HG03354 (cell line): ENCODE results near the gene RAPGEF1.

Experiments used
- ATAC-seq: cut with Tn5 transposase; IDR thresholded peaks from one replicate; pipeline ENCODE4 v1.9.1; 2021; ENCODE audit warnings: mild to moderate bottlenecking; ENCODE audit not compliant: unreplicated experiment, poor library complexity, severe bottlenecking

RAPGEF1 gene, protein sequence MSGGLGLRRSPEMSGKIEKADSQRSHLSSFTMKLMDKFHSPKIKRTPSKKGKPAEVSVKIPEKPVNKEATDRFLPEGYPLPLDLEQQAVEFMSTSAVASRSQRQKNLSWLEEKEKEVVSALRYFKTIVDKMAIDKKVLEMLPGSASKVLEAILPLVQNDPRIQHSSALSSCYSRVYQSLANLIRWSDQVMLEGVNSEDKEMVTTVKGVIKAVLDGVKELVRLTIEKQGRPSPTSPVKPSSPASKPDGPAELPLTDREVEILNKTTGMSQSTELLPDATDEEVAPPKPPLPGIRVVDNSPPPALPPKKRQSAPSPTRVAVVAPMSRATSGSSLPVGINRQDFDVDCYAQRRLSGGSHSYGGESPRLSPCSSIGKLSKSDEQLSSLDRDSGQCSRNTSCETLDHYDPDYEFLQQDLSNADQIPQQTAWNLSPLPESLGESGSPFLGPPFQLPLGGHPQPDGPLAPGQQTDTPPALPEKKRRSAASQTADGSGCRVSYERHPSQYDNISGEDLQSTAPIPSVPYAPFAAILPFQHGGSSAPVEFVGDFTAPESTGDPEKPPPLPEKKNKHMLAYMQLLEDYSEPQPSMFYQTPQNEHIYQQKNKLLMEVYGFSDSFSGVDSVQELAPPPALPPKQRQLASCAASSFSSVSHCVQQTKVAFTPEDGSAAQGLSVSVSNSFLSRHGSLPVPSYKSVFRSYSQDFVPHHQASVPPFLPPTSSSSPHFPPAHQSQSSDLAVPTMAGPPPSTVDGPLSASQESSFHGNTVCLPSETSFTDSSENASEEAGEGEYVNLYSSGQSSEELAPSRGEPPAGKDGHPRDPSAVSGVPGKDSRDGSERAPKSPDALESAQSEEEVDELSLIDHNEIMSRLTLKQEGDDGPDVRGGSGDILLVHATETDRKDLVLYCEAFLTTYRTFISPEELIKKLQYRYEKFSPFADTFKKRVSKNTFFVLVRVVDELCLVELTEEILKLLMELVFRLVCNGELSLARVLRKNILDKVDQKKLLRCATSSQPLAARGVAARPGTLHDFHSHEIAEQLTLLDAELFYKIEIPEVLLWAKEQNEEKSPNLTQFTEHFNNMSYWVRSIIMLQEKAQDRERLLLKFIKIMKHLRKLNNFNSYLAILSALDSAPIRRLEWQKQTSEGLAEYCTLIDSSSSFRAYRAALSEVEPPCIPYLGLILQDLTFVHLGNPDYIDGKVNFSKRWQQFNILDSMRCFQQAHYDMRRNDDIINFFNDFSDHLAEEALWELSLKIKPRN (N-terminal part only)

GRCh38 chr9:131739959-131740648 lies at the start of gene RAPGEF1:
Gene RAPGEF1, minus strand, starts transcription at chr9:131740076. Its CDS starts 246 bp downstream, at chr9:131739830.
- ATAC-seq = peak; percentile 57

DNA sequence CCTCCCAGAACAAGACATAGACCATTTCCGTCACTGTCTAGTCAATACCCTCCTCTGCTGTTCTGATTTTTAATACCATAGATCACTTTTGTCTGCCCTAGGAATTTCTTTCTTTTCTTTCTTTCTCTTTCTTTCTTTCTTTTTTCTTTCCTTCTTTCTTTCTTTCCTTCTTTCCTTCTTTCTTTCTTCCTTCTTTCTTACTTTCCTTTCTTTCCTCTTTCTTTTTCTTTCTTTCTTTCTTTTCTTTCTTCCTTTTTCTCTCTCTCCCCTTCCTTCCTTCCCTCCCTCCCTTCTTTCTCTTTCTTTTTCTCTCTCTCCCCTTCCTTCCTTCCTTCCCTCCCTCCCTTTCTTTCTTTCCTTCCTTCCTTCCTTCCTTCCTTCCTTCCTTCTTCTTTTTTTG lies 49.0 kb upstream of the RAPGEF1 start:
- no peak for ATAC-seq

DNA sequence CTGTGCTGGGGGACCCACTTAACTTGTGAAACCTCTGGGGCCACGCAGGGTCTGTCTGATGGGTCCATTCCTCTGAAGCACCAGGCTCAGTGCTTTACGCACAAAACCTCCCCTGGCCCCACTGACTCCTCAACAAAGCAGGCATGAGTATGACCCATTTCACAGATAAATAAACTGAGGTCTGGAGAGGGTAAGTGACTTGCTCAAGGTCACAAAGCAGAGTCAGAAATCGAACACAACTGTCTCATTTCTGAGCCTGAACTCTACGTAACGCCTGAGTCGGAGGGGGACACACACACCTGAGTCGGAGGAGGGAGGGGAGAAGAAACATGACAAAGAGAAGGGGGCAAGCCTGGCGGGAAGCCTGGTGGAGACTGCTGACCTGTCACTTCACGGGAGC lies 48.0 kb upstream of the RAPGEF1 start:
- ATAC-seq = no peak

DNA sequence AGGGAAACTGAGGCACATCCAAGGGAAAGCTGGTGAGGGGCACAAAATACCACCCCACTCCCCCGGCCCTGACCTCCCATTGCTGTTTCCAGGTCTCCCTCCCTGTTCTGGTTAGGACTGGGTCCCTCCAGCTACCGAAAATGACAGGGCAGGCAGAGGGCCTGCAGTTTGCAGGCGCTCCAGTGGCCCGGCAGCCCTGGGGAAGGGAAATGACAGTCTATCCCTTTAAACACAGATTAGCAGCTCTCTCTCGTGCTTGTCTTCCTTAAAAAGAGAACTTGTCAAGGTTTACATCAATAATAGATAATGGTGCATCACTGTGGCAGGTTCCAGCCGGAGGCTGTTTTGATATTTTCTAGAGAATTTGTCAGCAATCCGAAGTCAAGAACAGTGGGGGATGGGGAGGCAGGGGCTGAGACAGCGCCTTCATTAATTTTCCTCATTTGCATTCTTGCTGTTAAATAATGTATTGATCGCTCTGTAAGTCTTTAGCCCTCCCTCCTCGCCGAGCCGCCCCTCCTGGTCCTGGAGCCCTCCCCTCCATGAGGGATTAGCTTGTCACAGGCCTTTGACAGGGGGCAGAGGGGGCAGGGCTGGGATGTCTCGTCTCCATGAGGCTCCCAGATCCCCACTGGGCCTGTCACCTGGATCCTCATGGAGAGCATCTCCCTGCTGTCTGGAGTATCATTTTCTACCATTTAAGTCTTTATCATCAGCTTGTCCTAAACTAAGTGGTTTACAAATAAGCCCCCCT lies 45.0 kb upstream of the RAPGEF1 start:
- no peak for ATAC-seq

DNA sequence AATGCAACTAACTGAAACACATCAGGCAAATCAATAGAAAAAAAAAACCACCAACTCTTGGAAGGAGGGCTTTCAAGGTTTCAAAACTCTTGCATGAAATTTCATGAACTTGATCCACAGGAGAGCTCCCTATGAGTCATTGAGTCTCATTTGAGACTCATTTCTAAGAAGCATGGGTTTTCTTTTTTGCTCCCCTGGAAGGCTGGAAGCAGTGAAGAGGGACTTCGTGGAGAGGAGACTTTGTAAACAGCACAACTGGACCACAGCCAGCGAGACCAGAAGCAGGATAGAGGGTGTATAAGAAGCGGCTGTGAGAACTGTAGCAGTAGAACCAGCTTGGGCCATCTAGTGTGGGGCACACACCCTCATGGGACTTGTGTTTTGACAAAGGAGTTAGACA lies 41.2 kb upstream of the RAPGEF1 start:
- ATAC-seq = no peak

DNA sequence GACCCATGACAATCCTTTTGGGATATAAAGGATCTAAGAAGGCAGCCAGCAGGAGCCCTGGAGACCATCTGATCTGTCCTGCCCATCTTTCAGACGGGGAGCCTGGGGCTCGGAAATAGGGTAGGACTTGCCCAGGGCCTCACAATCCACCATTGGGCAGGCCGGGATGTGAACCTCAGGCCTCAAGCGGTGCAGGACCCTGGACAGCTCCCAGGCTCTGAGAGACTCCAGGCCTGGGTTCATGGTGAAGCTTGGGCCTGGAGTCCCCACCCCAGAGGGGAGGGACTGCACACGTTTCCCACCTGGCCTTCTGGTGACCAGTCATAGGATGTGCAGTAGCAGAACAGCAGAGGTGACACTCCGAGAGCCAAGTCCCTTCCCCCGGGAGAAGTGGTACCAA lies 36.6 kb upstream of the RAPGEF1 start:
- ATAC-seq = no peak

GRCh38 chr9:131776036-131776435 lies 36.2 kb upstream of the RAPGEF1 start:
- ATAC-seq = no peak

DNA sequence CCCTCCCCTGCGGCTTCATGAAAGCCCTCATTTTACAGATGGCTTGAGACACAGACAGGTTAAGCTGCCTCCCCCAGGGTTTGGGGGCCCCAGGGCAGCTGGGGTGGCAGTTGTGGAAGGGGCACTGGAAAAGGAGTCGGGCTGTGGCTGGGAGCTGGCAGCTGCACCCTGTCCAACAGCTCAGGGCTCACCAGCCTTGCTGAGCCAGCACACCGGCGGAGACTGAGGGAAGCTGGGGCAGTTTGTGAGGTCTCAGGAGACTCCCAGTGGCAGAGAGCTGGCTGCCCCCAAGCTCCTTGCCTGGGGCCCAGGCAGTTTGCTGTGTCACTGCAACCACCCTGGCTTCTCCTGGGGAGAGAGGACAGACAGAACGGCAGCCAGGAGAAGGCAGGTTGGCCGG lies 34.8 kb upstream of the RAPGEF1 start:
- ATAC-seq = no peak

DNA sequence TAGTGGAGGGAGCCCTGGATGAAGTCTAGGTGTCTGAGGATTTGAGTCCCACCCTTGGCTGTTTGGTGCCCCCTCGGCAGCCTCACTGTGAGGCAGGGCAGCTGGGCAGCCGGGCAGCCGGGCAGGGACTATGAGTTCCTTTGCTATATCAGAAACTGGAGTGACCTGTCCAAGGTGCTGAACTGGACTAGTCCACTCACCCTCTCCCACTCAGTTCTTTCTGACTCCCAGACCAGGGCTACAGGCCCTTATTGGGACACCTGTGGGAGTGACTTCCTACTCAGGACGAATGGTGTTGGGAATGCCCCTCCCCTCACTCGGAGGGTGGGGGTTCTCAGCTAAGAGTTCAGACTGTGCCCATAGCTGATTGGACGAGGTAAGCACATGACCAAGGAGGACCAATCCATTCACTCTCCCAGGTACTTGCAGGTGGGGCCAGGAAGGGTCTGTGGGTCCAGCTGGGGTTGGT lies 34.1 kb upstream of the RAPGEF1 start:
- ATAC-seq = no peak

GRCh38 chr9:131772940-131773339 lies 33.1 kb upstream of the RAPGEF1 start:
- no peak for ATAC-seq

DNA sequence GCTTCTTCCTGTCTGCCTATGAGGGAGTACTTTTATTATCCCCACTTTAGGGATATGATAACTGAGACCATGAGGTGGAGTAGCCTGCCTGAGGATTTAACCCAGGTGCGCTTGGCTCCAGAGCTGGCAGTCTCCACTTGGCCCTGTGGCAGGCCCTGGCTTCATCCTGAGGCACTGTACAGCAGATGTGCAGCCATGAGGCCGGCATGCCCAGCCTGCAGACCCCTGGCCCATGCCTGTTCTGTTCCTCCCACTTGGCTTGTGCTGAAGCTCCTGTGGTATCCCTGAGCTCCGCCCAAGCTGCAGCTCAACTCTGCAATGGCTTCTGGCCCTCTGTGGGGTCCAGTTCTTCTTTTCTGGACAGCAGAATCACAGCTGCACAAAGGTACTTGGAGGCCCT lies 31.8 kb upstream of the RAPGEF1 start:
- no peak for ATAC-seq

DNA sequence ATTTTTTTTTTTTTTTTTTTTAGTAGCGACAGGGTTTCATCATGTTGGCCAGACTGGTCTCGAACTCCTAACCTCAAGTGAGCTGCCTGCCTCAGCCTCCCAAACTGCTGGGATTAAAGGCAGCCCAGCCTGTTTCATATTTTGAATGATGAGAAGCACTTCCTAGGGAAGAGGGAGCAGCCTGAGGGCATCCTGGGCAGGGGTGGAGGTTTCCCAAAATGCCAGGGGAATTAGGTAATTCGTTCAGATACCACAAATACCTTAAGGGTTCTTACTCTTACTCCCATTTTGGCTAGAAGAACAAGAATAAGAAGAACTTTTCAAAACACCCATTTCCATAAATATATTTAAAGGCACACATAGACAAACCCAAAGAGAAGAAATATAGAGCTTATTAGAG lies 29.5 kb upstream of the RAPGEF1 start:
- ATAC-seq = no peak

DNA sequence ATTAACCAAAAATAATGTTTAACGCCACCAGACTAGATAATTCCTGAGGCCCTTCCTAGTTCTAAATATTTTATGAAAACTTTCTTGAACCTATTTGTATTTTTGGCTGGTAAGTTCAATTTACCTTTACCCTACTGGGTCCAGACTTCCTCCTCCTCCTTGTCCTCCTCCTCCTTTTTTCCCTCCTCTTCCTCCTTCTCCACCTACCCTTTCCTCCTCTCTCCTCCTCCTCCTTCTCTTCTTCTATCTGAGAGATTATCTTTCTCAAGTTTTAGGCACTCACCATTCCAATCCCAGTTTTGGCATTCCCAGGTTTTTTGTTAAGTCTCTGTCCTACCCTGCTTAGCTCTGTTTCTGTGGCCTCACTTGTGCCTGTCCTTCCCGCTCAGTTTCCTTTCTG lies 24.7 kb upstream of the RAPGEF1 start:
- ATAC-seq = no peak

DNA sequence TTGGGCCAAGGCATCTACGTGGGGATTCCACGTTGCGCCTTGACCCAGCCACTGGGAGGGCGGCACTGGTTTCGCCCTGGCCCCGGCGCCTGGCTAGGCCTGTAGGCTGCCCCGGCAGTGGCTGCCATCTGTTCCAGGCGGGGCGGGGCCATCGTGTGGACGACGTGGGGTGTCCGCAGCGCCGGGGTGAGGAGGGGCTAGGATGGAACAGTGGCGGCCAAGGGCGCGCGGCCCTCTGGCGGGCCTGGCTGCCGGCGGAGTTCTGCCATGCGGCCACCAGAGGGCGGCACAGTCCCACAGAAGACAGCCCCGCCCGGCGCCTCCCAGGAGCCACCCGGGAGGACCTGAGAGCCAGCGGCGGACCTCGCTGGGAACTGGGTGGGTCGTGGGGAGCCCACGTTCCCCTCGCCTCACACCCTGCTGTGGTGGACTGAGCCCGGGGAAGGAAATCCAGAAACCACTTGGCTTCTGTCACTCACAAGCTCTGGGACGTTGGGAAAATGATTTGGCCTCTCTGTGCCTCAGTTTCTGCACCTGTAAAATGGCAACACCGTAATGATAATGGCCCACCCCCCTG lies 22.6 kb upstream of the RAPGEF1 start:
- ATAC-seq = no peak

GRCh38 chr9:131759017-131759647 lies 19.3 kb upstream of the RAPGEF1 start:
- ATAC-seq = no peak

DNA sequence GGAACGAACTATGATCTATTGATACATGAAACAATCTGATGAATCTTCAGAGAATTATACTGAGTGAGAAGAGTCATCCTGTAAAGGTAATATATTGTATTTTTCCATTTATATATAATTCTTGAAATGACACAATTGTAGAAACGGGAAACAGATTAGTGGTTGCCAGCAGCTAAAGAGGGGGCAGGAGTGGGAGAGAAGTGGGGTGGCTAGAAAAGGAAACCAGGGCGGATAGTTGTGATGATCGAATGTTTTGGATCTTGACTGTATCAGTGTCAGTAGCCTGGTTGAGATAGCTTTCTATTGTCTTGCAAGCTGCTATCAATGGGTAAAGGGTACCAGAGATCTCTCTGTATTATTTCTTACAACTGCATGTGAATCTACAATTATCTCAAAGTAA lies 17.7 kb upstream of the RAPGEF1 start:
- no peak for ATAC-seq

GRCh38 chr9:131755541-131756198 lies 15.8 kb upstream of the RAPGEF1 start:
- ATAC-seq = peak; percentile 72

DNA sequence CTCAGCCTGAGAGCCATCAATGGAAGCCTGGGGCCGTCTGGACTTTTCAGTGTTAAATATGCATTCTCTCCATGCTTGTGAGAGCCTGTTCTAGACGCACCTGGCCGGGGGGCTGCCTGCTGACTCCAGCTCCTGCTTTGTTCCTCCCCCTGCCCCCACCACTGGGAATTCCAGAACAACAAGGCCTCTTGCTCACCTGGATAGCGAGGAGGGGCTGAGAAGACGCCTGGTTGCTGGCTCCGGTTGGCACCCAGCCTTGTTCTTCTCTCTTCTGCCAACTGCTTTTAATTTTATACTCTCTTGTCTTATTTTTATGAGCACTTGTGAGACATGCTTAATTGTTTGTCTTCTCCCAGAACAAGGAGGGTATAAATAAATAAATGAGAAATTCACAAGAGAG lies 15.0 kb upstream of the RAPGEF1 start:
- ATAC-seq = no peak
